ENCODE measurements around the gene KDSR. TPM values are rescaled to one million over a fixed set of nuclear protein-coding genes. Genes with fewer than 3 reads are reported as not detected.
"Not testable (repeated sequence)": the region's sequence is repeated elsewhere in the genome, so short reads cannot be mapped to it uniquely, and the experiment has no call there.

Gene KDSR
- polyA plus RNA-seq, 1 donor from 2014 or later, result 14.7 TPM

GRCh38 chr18:63365876-63366212, 1.2 kb downstream of the KDSR start:
- H3K36me3 ChIP-seq (ENCODE audit: insufficient read depth, low read length), result no peaks in the 10 kb centered on the region
- H3K4me3 ChIP-seq (ENCODE audit: low read length), result peak overlapping the region; percentile 93
- H3K9me3 ChIP-seq (ENCODE audit: low read length), result no peaks in the 10 kb centered on the region
- no peak overlapping the region for H2AFZ ChIP-seq (ENCODE audit: low read depth, low read length)
- no peaks in the 10 kb centered on the region for H3K9me2 ChIP-seq (ENCODE audit: insufficient read depth, low read length)
- TF ChIP-seq RAD21 (conservative IDR thresholded peaks at IDR 0.05) (no peak), TAF1 (IDR thresholded peaks at IDR 0.05; ENCODE audit: low read depth) (no peak), CTCF (IDR thresholded peaks at IDR 0.05; ENCODE audit: poor library complexity, severe bottlenecking) (no peak), REST (IDR thresholded peaks at IDR 0.05; ENCODE audit: borderline replicate concordance) (no peak), EP300 (conservative IDR thresholded peaks at IDR 0.05; ENCODE audit: poor library complexity, severe bottlenecking) (no peak), EZH2 (IDR thresholded peaks at IDR 0.05; ENCODE audit: borderline replicate concordance, insufficient read depth, low read length, poor library complexity, severe bottlenecking) (no peak), MXI1 (conservative IDR thresholded peaks at IDR 0.05; ENCODE audit: poor library complexity, severe bottlenecking) (no peak), POLR2AphosphoS5 (IDR thresholded peaks at IDR 0.05) (no peak), SMC3 (conservative IDR thresholded peaks at IDR 0.05; ENCODE audit: poor library complexity) (no peak)
- no peak overlapping the region for H3K27ac ChIP-seq (ENCODE audit: low read length)
- H3K9ac ChIP-seq (ENCODE audit: low read length), result peak overlapping the region; percentile 84
- H3K79me2 ChIP-seq (replicated peaks; ENCODE audit: insufficient read depth, low read length), result peaks cover 10% of the 10 kb centered on the region
- no peaks in the 10 kb centered on the region for H4K20me1 ChIP-seq (ENCODE audit: insufficient read depth)
- no peaks in the 10 kb centered on the region for H3F3A ChIP-seq (ENCODE audit: insufficient read depth, low read length, poor library complexity, severe bottlenecking)
- H3K4me2 ChIP-seq (ENCODE audit: low read length), result peak overlapping the region; percentile 77
- no peaks in the 10 kb centered on the region for H3K27me3 ChIP-seq (ENCODE audit: insufficient read depth, low read depth, low read length)

- Histone ChIP-seq H3K9ac (ENCODE audit: low read length) (no peak overlapping the region), H3K36me3 (ENCODE audit: insufficient read depth, low read length) (peaks cover 7% of the 10 kb centered on the region), H3K27ac (ENCODE audit: low read length) (no peak overlapping the region), H3K9me2 (ENCODE audit: insufficient read depth, low read length) (no peaks in the 10 kb centered on the region), H3F3A (ENCODE audit: insufficient read depth, low read length, poor library complexity, severe bottlenecking) (no peaks in the 10 kb centered on the region), H3K27me3 (ENCODE audit: insufficient read depth, low read depth, low read length) (no peaks in the 10 kb centered on the region), H3K4me3 (ENCODE audit: low read length) (no peak overlapping the region), H3K9me3 (ENCODE audit: low read length) (no peaks in the 10 kb centered on the region), H2AFZ (ENCODE audit: low read depth, low read length) (no peak overlapping the region), H3K79me2 (replicated peaks; ENCODE audit: insufficient read depth, low read length) (peaks cover 10% of the 10 kb centered on the region), H3K4me2 (ENCODE audit: low read length) (no peak overlapping the region), H4K20me1 (ENCODE audit: insufficient read depth) (no peaks in the 10 kb centered on the region)
- TF ChIP-seq MXI1 (conservative IDR thresholded peaks at IDR 0.05; ENCODE audit: poor library complexity, severe bottlenecking), result no peak
- no peak for TF ChIP-seq EZH2 (IDR thresholded peaks at IDR 0.05; ENCODE audit: borderline replicate concordance, insufficient read depth, low read length, poor library complexity, severe bottlenecking)
- no peak for TF ChIP-seq POLR2AphosphoS5 (IDR thresholded peaks at IDR 0.05)
- no peak for TF ChIP-seq SMC3 (conservative IDR thresholded peaks at IDR 0.05; ENCODE audit: poor library complexity)
- TF ChIP-seq REST (IDR thresholded peaks at IDR 0.05; ENCODE audit: borderline replicate concordance), result no peak
- TF ChIP-seq EP300 (conservative IDR thresholded peaks at IDR 0.05; ENCODE audit: poor library complexity, severe bottlenecking), result no peak
- TF ChIP-seq CTCF (IDR thresholded peaks at IDR 0.05; ENCODE audit: poor library complexity, severe bottlenecking), result no peak
- no peak for TF ChIP-seq RAD21 (conservative IDR thresholded peaks at IDR 0.05)
Measured at GRCh38 chr18:63363951-63364350, 3.1 kb downstream of the KDSR start.

GRCh38 chr18:63363420-63363819, 3.6 kb downstream of the KDSR start:
- not testable (repeated sequence) for H3K79me2 ChIP-seq (replicated peaks; ENCODE audit: insufficient read depth, low read length)

More at GRCh38 chr18:63363420-63363819, 3.6 kb downstream of the KDSR start:
- not testable (repeated sequence) for H3K9me3 ChIP-seq (ENCODE audit: low read length); H3K9me2 ChIP-seq (ENCODE audit: insufficient read depth, low read length); H2AFZ ChIP-seq (ENCODE audit: low read depth, low read length); H3K27ac ChIP-seq (ENCODE audit: low read length); H3K36me3 ChIP-seq (ENCODE audit: insufficient read depth, low read length); H3K27me3 ChIP-seq (ENCODE audit: insufficient read depth, low read depth, low read length); H3K9ac ChIP-seq (ENCODE audit: low read length); H3K4me3 ChIP-seq (ENCODE audit: low read length); H4K20me1 ChIP-seq (ENCODE audit: insufficient read depth); H3F3A ChIP-seq (ENCODE audit: insufficient read depth, low read length, poor library complexity, severe bottlenecking); H3K4me2 ChIP-seq (ENCODE audit: low read length)
